ENCODE measurements around the gene DYNC1I1. TPM values are rescaled to one million over a fixed set of nuclear protein-coding genes. Genes with fewer than 3 reads are reported as not detected.
A peak's percentile ranks its signal among the peaks of the same experiment; 100 is the strongest.

The DYNC1I1 gene
- total and polyA plus RNA-seq, 4 donors = 0.28 to 0.67 (median 0.39) TPM

GRCh38 chr7:96055717-96056116, 283.4 kb downstream of the DYNC1I1 start:
- TF ChIP-seq EGR1 (IDR thresholded peaks at IDR 0.05; ENCODE audit: low read depth in 2 of 2) (no peak), RXRA (IDR thresholded peaks at IDR 0.05) (peak in 1 of 2 donors; percentile 68), NR2F2 (IDR thresholded peaks at IDR 0.05) (no peak)
- H3K27me3 ChIP-seq (ENCODE audit: control insufficient read depth in 4 of 4, insufficient read depth in 4 of 4, low read length in 3 of 4) = no peaks in the 10 kb centered on the region
- 88% methylated on average over 1 of the region's 1 CpG for WGBS
- H3K9me3 ChIP-seq (ENCODE audit: control insufficient read depth in 4 of 4, low read length in 3 of 4) = peaks cover 0 to 3% (median 0%) of the 10 kb centered on the region in 4 donors
- H3K36me3 ChIP-seq (ENCODE audit: control insufficient read depth in 4 of 4, insufficient read depth in 3 of 4, low read depth in 1 of 4, low read length in 3 of 4) = no peaks in the 10 kb centered on the region
- no peak overlapping the region for H3K4me3 ChIP-seq (ENCODE audit: low read depth in 1 of 3, low read length in 3 of 3)
- no peak overlapping the region for H3K27ac ChIP-seq (ENCODE audit: low read depth in 1 of 2, low read length in 2 of 2)
- no peak overlapping the region for H3K9ac ChIP-seq (ENCODE audit: low read depth in 1 of 2, low read length in 2 of 2)
- H3K4me1 ChIP-seq (ENCODE audit: control insufficient read depth in 4 of 4, insufficient read depth in 4 of 4, low read length in 3 of 4) = no peaks in the 10 kb centered on the region
- no peak for DNase-seq (ENCODE audit: low spot score)

- no peak overlapping the region for H3K9ac ChIP-seq (ENCODE audit: low read depth in 1 of 2, low read length in 2 of 2)
- H3K27me3 ChIP-seq (ENCODE audit: control insufficient read depth in 4 of 4, insufficient read depth in 4 of 4, low read length in 3 of 4) = no peaks in the 10 kb centered on the region
- TF ChIP-seq, protein P1, sequence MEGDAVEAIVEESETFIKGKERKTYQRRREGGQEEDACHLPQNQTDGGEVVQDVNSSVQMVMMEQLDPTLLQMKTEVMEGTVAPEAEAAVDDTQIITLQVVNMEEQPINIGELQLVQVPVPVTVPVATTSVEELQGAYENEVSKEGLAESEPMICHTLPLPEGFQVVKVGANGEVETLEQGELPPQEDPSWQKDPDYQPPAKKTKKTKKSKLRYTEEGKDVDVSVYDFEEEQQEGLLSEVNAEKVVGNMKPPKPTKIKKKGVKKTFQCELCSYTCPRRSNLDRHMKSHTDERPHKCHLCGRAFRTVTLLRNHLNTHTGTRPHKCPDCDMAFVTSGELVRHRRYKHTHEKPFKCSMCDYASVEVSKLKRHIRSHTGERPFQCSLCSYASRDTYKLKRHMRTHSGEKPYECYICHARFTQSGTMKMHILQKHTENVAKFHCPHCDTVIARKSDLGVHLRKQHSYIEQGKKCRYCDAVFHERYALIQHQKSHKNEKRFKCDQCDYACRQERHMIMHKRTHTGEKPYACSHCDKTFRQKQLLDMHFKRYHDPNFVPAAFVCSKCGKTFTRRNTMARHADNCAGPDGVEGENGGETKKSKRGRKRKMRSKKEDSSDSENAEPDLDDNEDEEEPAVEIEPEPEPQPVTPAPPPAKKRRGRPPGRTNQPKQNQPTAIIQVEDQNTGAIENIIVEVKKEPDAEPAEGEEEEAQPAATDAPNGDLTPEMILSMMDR (IDR thresholded peaks at IDR 0.05; ENCODE audit: low read depth, low read length, missing input control) = no peak
- no peak for TF ChIP-seq JUND (IDR thresholded peaks at IDR 0.05)
- TF ChIP-seq YY1 (IDR thresholded peaks at IDR 0.05) = no peak
- no peak for TF ChIP-seq RAD21 (IDR thresholded peaks at IDR 0.05)
- no peak for TF ChIP-seq FOXA2 (IDR thresholded peaks at IDR 0.05)
- TF ChIP-seq MAX (IDR thresholded peaks at IDR 0.05) = no peak
- peaks cover 3 to 10% (median 4%) of the 10 kb centered on the region in 4 donors for H3K4me1 ChIP-seq (ENCODE audit: control insufficient read depth in 4 of 4, insufficient read depth in 4 of 4, low read length in 3 of 4)
- H3K36me3 ChIP-seq (ENCODE audit: control insufficient read depth in 4 of 4, insufficient read depth in 3 of 4, low read depth in 1 of 4, low read length in 3 of 4) = no peaks in the 10 kb centered on the region
- no peak overlapping the region for H3K4me3 ChIP-seq (ENCODE audit: low read depth in 1 of 3, low read length in 3 of 3)
- H3K9me3 ChIP-seq (ENCODE audit: control insufficient read depth in 4 of 4, low read length in 3 of 4) = peaks cover 0 to 4% (median 0%) of the 10 kb centered on the region in 4 donors
- no peak overlapping the region for H3K27ac ChIP-seq (ENCODE audit: low read depth in 1 of 2, low read length in 2 of 2)
- no peak for DNase-seq (ENCODE audit: low spot score)
- WGBS = 52% methylated on average over 1 of the region's 1 CpG
These were observed 286.7 kb downstream of the DYNC1I1 start for GRCh38 chr7:96059075-96059474.

GRCh38 chr7:96061009-96061408, 288.7 kb downstream of the DYNC1I1 start:
- peaks cover 0 to 4% (median 0%) of the 10 kb centered on the region in 4 donors for H3K9me3 ChIP-seq (ENCODE audit: control insufficient read depth in 4 of 4, low read length in 3 of 4)
- H3K4me1 ChIP-seq (ENCODE audit: control insufficient read depth in 4 of 4, insufficient read depth in 4 of 4, low read length in 3 of 4) = peaks cover 3 to 10% (median 4%) of the 10 kb centered on the region in 4 donors
- no peak for TF ChIP-seq YY1 (IDR thresholded peaks at IDR 0.05)
- no peak overlapping the region for H3K4me3 ChIP-seq (ENCODE audit: low read depth in 1 of 3, low read length in 3 of 3)
- H3K9ac ChIP-seq (ENCODE audit: low read depth in 1 of 2, low read length in 2 of 2) = no peak overlapping the region
- 83% methylated on average over 7 of the region's 7 CpGs for WGBS
- no peak overlapping the region for H3K27ac ChIP-seq (ENCODE audit: low read depth in 1 of 2, low read length in 2 of 2)
- no peaks in the 10 kb centered on the region for H3K36me3 ChIP-seq (ENCODE audit: control insufficient read depth in 4 of 4, insufficient read depth in 3 of 4, low read depth in 1 of 4, low read length in 3 of 4)
- no peaks in the 10 kb centered on the region for H3K27me3 ChIP-seq (ENCODE audit: control insufficient read depth in 4 of 4, insufficient read depth in 4 of 4, low read length in 3 of 4)
- DNase-seq (ENCODE audit: low spot score) = no peak

DNA sequence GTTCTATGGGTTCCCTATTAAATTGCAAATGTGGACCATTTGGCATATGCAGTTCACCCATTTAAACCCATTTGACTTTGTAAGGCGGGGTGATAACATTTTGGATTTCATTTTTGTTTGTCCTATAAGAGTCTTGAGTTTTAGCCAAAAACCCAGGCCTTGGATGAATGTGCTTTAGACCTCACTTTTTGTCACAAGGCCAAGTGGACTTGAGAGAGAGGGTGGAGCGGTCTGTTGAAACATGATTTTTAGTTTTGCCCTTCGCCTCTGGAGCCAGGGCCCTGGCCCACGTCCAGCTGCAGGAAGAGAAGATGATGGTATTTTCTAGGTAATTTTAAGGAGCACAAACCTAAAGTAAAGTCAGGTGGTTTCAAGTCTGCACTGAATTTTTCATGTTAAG, 289.5 kb downstream of the DYNC1I1 start:
- DNase-seq (ENCODE audit: low spot score) = no peak
- Histone ChIP-seq H3K9me3 (ENCODE audit: control insufficient read depth in 4 of 4, low read length in 3 of 4) (peaks cover 0 to 4% (median 0%) of the 10 kb centered on the region in 4 donors), H3K36me3 (ENCODE audit: control insufficient read depth in 4 of 4, insufficient read depth in 3 of 4, low read depth in 1 of 4, low read length in 3 of 4) (no peaks in the 10 kb centered on the region), H3K9ac (ENCODE audit: low read depth in 1 of 2, low read length in 2 of 2) (no peak overlapping the region), H3K27ac (ENCODE audit: low read depth in 1 of 2, low read length in 2 of 2) (no peak overlapping the region), H3K4me1 (ENCODE audit: control insufficient read depth in 4 of 4, insufficient read depth in 4 of 4, low read length in 3 of 4) (peaks cover 3 to 10% (median 4%) of the 10 kb centered on the region in 4 donors), H3K27me3 (ENCODE audit: control insufficient read depth in 4 of 4, insufficient read depth in 4 of 4, low read length in 3 of 4) (no peaks in the 10 kb centered on the region), H3K4me3 (ENCODE audit: low read depth in 1 of 3, low read length in 3 of 3) (no peak overlapping the region)
- WGBS = 31% methylated on average over 4 of the region's 4 CpGs
- TF ChIP-seq YY1 (IDR thresholded peaks at IDR 0.05) = peak; percentile 36
- TF ChIP-seq JUND (IDR thresholded peaks at IDR 0.05) = peak in 1 of 2 donors; percentile 13
- TF ChIP-seq RXRA (IDR thresholded peaks at IDR 0.05) = peak; percentile 22 to 36
- TF ChIP-seq, protein P1 (IDR thresholded peaks at IDR 0.05; ENCODE audit: low read depth, low read length, missing input control) = no peak
- peak; percentile 68 to 71 for TF ChIP-seq HNF4A (conservative IDR thresholded peaks at IDR 0.05)
